GM13976 (cell line): Measurements from ENCODE around the gene SNX9.
"Not testable (repeated sequence)": the region's sequence is repeated elsewhere in the genome, so short reads cannot be mapped to it uniquely, and the experiment has no call there.

Experiments used
- DNase-seq: peaks from one replicate; pipeline ENCODE4 v3.0.0; 2012; ENCODE audit warnings: low spot score
- CTCF ChIP-seq: IDR thresholded peaks from 2 replicates; pipeline ENCODE4 v1.5.1; 2012; ENCODE audit warnings: borderline replicate concordance, mild to moderate bottlenecking; ENCODE audit not compliant: insufficient read depth; ENCODE audit errors: extremely low read depth, missing control alignments, control extremely low read depth
- in situ Hi-C: fragments of 300-500 bp; cut with MboI; formaldehyde crosslinking; loops from one replicate; pipeline ENCODE4 v1.12.0; 2022; ENCODE audit warnings: low sequenced_read_pairs, mixed read lengths, inconsistent platforms; ENCODE audit not compliant: unreplicated experiment

Gene SNX9

GRCh38 chr6:157895585-157895984 lies 72.5 kb downstream of the SNX9 start:
- no peak for TF ChIP-seq CTCF
- DNase-seq, result no peak
- in situ Hi-C loops, result no loop called here

- DNase-seq, result no peak
- TF ChIP-seq CTCF, result no peak
- in situ Hi-C loops, result no loop called here
Measured at GRCh38 chr6:157896932-157897331, 73.9 kb downstream of the SNX9 start.

GRCh38 chr6:157898169-157898568 lies 75.1 kb downstream of the SNX9 start:
- no peak for TF ChIP-seq CTCF
- in situ Hi-C loops, result no loop called here
- no peak for DNase-seq

GRCh38 chr6:157898640-157899039 lies 75.6 kb downstream of the SNX9 start:
- no peak for TF ChIP-seq CTCF
- in situ Hi-C loops, result no loop called here
- no peak for DNase-seq

- DNase-seq, in situ Hi-C loops: not testable (repeated sequence)
Measured at GRCh38 chr6:157900262-157900661, 77.2 kb downstream of the SNX9 start.

GRCh38 chr6:157900751-157901150 lies 77.7 kb downstream of the SNX9 start:
- in situ Hi-C loops, DNase-seq: not testable (repeated sequence)

GRCh38 chr6:157904999-157905398 lies 82.0 kb downstream of the SNX9 start:
- DNase-seq, result no peak
- TF ChIP-seq CTCF, result no peak
- in situ Hi-C loops, result no loop called here

GRCh38 chr6:157905590-157906342 lies 82.7 kb downstream of the SNX9 start:
- TF ChIP-seq CTCF, result no peak
- DNase-seq, result no peak
- in situ Hi-C loops, result no loop called here
